IMR-90 (cell line): ENCODE results near the gene PLSCR3. TPM values are rescaled to one million over a fixed set of nuclear protein-coding genes. Genes with fewer than 3 reads are reported as not detected.
A peak's percentile ranks its signal among the peaks of the same experiment; 100 is the strongest.

Source experiments
- ATAC-seq: fragments of 200-7000 bp; cut with Tn5 transposase; 2 replicates; pipeline ENCODE4 v1.9.1; 2020; ENCODE audit warnings: low read depth, mild to moderate bottlenecking, moderate library complexity
- BruUV-seq: library from RNA; stranded (reverse); fragments of 400-500 nt; replicated peaks from 2 replicates; lab custom pipeline; 2021; lab: Mats Ljungman, UMichigan
- CTCF ChIA-PET: fragments of 300-600 bp; formaldehyde crosslinking; extraction: SDS; loops from one replicate; lab custom pipeline; 2021; ENCODE audit warnings: antibody characterized with exemption; lab: Yijun Ruan, JAX
- POLR2A ChIA-PET: fragments of 300-600 bp; sonication (Branson Sonifier 250); formaldehyde crosslinking; loops from one replicate; lab custom pipeline; 2022; ENCODE audit warnings: antibody characterized with exemption; ENCODE audit not compliant: unreplicated experiment; lab: Charles Lee
- DNase-seq: peaks from one replicate; pipeline ENCODE4 v3.0.0; 2013
- H2AFZ ChIP-seq: replicated peaks from 2 replicates; pipeline ENCODE3; 2013; ENCODE audit warnings: low read length, mild to moderate bottlenecking; ENCODE audit not compliant: poor library complexity
- H2AK5ac ChIP-seq: 2 replicates; pipeline ENCODE4 v1.6.1; 2013; ENCODE audit warnings: low read depth, low read length, inconsistent platforms
- H2AK9ac ChIP-seq: replicated peaks from 2 replicates; pipeline ENCODE3; 2013; ENCODE audit warnings: mild to moderate bottlenecking, low read depth, low read length, moderate library complexity; ENCODE audit not compliant: poor library complexity
- H2BK120ac ChIP-seq: 2 replicates; pipeline ENCODE4 v1.6.1; 2013; ENCODE audit warnings: low read depth, low read length, inconsistent platforms
- H2BK15ac ChIP-seq: 3 replicates; pipeline ENCODE4 v1.6.1; 2013; ENCODE audit warnings: low read depth, low read length, inconsistent platforms
- H2BK20ac ChIP-seq: 2 replicates; pipeline ENCODE4 v1.6.1; 2013; ENCODE audit warnings: low read depth, mild to moderate bottlenecking, inconsistent platforms, low read length, moderate library complexity
- H2BK5ac ChIP-seq: 2 replicates; pipeline ENCODE4 v1.6.1; 2013; ENCODE audit warnings: mild to moderate bottlenecking, low read depth, low read length, inconsistent platforms; ENCODE audit not compliant: poor library complexity, severe bottlenecking
- H3K14ac ChIP-seq: replicated peaks from 2 replicates; pipeline ENCODE4 v1.6.1; 2013; ENCODE audit warnings: low read depth, low read length, inconsistent platforms
- H3K18ac ChIP-seq: 2 replicates; pipeline ENCODE4 v1.6.1; 2013; ENCODE audit warnings: low read depth, low read length, control low read depth
- H3K23ac ChIP-seq: 2 replicates; pipeline ENCODE4 v1.6.1; 2013; ENCODE audit warnings: low read depth, low read length, inconsistent platforms
- H3K27ac ChIP-seq: 2 replicates; pipeline ENCODE4 v1.5.1; 2013; ENCODE audit warnings: mild to moderate bottlenecking, control low read depth, low read length; ENCODE audit not compliant: insufficient read depth
- H3K27me3 ChIP-seq: 2 replicates; pipeline ENCODE4 v1.6.1; 2013; ENCODE audit warnings: low read length; ENCODE audit not compliant: control insufficient read depth, insufficient read depth
- H3K36me3 ChIP-seq: 2 replicates; pipeline ENCODE4 v1.6.1; 2013; ENCODE audit warnings: low read length, mixed read lengths; ENCODE audit not compliant: control insufficient read depth, insufficient read depth
- H3K4ac ChIP-seq: 2 replicates; pipeline ENCODE4 v1.6.1; 2013; ENCODE audit warnings: low read depth, low read length, inconsistent platforms
- H3K4me1 ChIP-seq: 2 replicates; pipeline ENCODE4 v1.6.1; 2013; ENCODE audit warnings: low read length, mixed read lengths; ENCODE audit not compliant: control insufficient read depth, insufficient read depth
- H3K4me2 ChIP-seq: 2 replicates; pipeline ENCODE4 v1.6.1; 2013; ENCODE audit warnings: low read depth, mild to moderate bottlenecking, control low read depth, low read length, moderate library complexity
- H3K4me3 ChIP-seq: 2 replicates; pipeline ENCODE4 v1.5.1; 2013; ENCODE audit warnings: low read depth, mild to moderate bottlenecking, control low read depth, low read length, moderate library complexity; ENCODE audit not compliant: insufficient read depth
- H3K56ac ChIP-seq: 2 replicates; pipeline ENCODE4 v1.6.1; 2013; ENCODE audit warnings: low read length, inconsistent platforms; ENCODE audit not compliant: insufficient read depth; ENCODE audit errors: extremely low read depth
- H3K79me1 ChIP-seq, 2 experiments: 2 replicates each; pipeline ENCODE4 v1.6.1; 2013; ENCODE audit warnings: low read length in 2 of 2, inconsistent platforms in 1 of 2, low read depth in 1 of 2
- H3K9ac ChIP-seq: 2 replicates; pipeline ENCODE4 v1.6.1; 2013; ENCODE audit warnings: low read depth, low read length, control low read depth
- H3K9me1 ChIP-seq: 2 replicates; pipeline ENCODE4 v1.6.1; 2013; ENCODE audit warnings: low read length, inconsistent platforms; ENCODE audit not compliant: insufficient read depth
- H3K9me3 ChIP-seq: 2 replicates; pipeline ENCODE4 v1.6.1; 2013; ENCODE audit warnings: low read length; ENCODE audit not compliant: control insufficient read depth, insufficient read depth
- H4K20me1 ChIP-seq: 2 replicates; pipeline ENCODE4 v1.6.1; 2013; ENCODE audit warnings: low read length, inconsistent platforms; ENCODE audit not compliant: insufficient read depth
- H4K5ac ChIP-seq: 2 replicates; pipeline ENCODE4 v1.6.1; 2013; ENCODE audit warnings: mild to moderate bottlenecking, low read depth, low read length, control low read depth
- H4K8ac ChIP-seq, 2 experiments: 2 replicates each; pipeline ENCODE4 v1.6.1; 2013; ENCODE audit warnings: low read depth in 2 of 2, low read length in 2 of 2, control low read depth in 1 of 2, inconsistent platforms in 1 of 2
- H4K91ac ChIP-seq: 2 replicates; pipeline ENCODE4 v1.6.1; 2013; ENCODE audit warnings: low read depth, low read length, inconsistent platforms; ENCODE audit not compliant: insufficient read depth
- CEBPB ChIP-seq: IDR thresholded peaks from 2 replicates; pipeline ENCODE4 v1.6.1; 2012; ENCODE audit warnings: low read depth, low read length, improper control_type of control experiment
- CHD1 ChIP-seq: IDR thresholded peaks from 2 replicates; pipeline ENCODE4 v1.6.1; 2012; ENCODE audit warnings: low read depth, low read length, improper control_type of control experiment
- FOS ChIP-seq: fragments of 150-350 bp; IDR thresholded peaks from 2 replicates; pipeline ENCODE4 v1.6.1; 2016; ENCODE audit warnings: low read depth, low read length
- MAFK ChIP-seq: IDR thresholded peaks from 2 replicates; pipeline ENCODE4 v1.6.1; 2012; ENCODE audit warnings: low read depth, low read length, improper control_type of control experiment
- MAZ ChIP-seq: IDR thresholded peaks from 2 replicates; pipeline ENCODE4 v1.6.1; 2012; ENCODE audit warnings: low read depth, mild to moderate bottlenecking, low read length, improper control_type of control experiment, moderate library complexity, borderline replicate concordance
- MXI1 ChIP-seq: IDR thresholded peaks from 2 replicates; pipeline ENCODE4 v1.6.1; 2012; ENCODE audit warnings: low read depth, mild to moderate bottlenecking, low read length, moderate library complexity, borderline replicate concordance
- NFE2L2 ChIP-seq: fragments of 150-350 bp; IDR thresholded peaks from 2 replicates; pipeline ENCODE4 v1.6.1; 2016; ENCODE audit warnings: low read depth, mild to moderate bottlenecking, low read length
- POLR2A ChIP-seq: IDR thresholded peaks from 2 replicates; pipeline ENCODE4 v1.6.1; 2012; ENCODE audit warnings: mild to moderate bottlenecking, low read depth, low read length
- RCOR1 ChIP-seq: IDR thresholded peaks from 2 replicates; pipeline ENCODE4 v1.6.1; 2012; ENCODE audit warnings: mild to moderate bottlenecking, low read length, improper control_type of control experiment; ENCODE audit not compliant: insufficient replicate concordance
- RFX5 ChIP-seq: IDR thresholded peaks from 2 replicates; pipeline ENCODE4 v1.8.0; 2012; ENCODE audit warnings: low read depth, mild to moderate bottlenecking, low read length, moderate library complexity
- SMC3 ChIP-seq: fragments of 150-350 bp; IDR thresholded peaks from 2 replicates; pipeline ENCODE4 v1.6.1; 2016; ENCODE audit warnings: low read depth, mild to moderate bottlenecking, antibody characterized with exemption, low read length, moderate library complexity
- WGBS, 2 experiments: methylation state at CpG; one replicate each; pipeline versions ENCODE4 v1.1.5 to v1.1.7; 2013; ENCODE audit warnings: missing lambda C conversion rate in 2 of 2; ENCODE audit not compliant: insufficient read length in 1 of 2; ENCODE audit errors: extremely low coverage in 2 of 2; 5-methylcytosine and 5-hydroxymethylcytosine counted together
- dilution Hi-C: fragments of 300-500 bp; cut with HindIII; formaldehyde crosslinking; loops from one replicate; pipeline ENCODE4 v1.14.3; 2018; ENCODE audit warnings: low sequenced_read_pairs; ENCODE audit not compliant: unreplicated experiment
- in situ Hi-C: fragments of 300-500 bp; cut with MboI; formaldehyde crosslinking; loops from 3 replicates; pipeline ENCODE4 v1.14.3; 2019; ENCODE audit warnings: low sequenced_read_pairs, inconsistent platforms, mixed read lengths
- intact Hi-C: fragments of 100-400 bp; cut with micrococcal nuclease; formaldehyde crosslinking; loops from 2 replicates; pipeline ENCODE4 v1.10.0; 2022
- polyA plus RNA-seq, 3 experiments: library from polyadenylated mRNA; depleted of rRNA; stranded (reverse); fragments of >200 nt; gene quantifications; 2 replicates each; pipeline ENCODE4 v1.2.3, GENCODE V29; 2012; ENCODE audit warnings: low replicate concordance in 1 of 3
- total RNA-seq: library from RNA; depleted of rRNA; stranded (reverse); fragments of >200 nt; gene quantifications from 2 replicates; pipeline ENCODE4 v1.2.3, GENCODE V29; 2012
- TF ChIP-seq, protein P1 (sequence below): fragments of 150-350 bp; IDR thresholded peaks from 2 replicates; pipeline ENCODE4 v1.6.1; 2017; ENCODE audit warnings: mild to moderate bottlenecking, antibody characterized with exemption, low read length, low read depth
- TF ChIP-seq, protein P2 (sequence below): fragments of 150-350 bp; IDR thresholded peaks from 2 replicates; pipeline ENCODE4 v1.6.1; 2016; ENCODE audit warnings: low read depth, mild to moderate bottlenecking, low read length, moderate library complexity, borderline replicate concordance

Gene PLSCR3
- total and polyA plus RNA-seq, 2 of the 4 experiments (the other 2 are of a cell fraction): 6.1 to 116 TPM

GRCh38 chr17:7340179-7340578 is 54.1 kb downstream of the PLSCR3 start:
- no peak overlapping the region for H2AK9ac ChIP-seq
- H3K9me1 ChIP-seq: no peaks in the 10 kb centered on the region
- DNase-seq (peak; percentile 16), ATAC-seq (no peak)
- H3K9ac ChIP-seq: no peak overlapping the region
- POLR2A ChIA-PET: no interaction called here
- intact Hi-C loops (no loop called here), dilution Hi-C loops (no loop called here), in situ Hi-C loops (no loop called here)
- no TSS peak for BruUV-seq
- no peak overlapping the region for H2BK20ac ChIP-seq
- H3K4me1 ChIP-seq: no peaks in the 10 kb centered on the region
- no peak overlapping the region for H2BK120ac ChIP-seq
- no peak overlapping the region for H3K4me2 ChIP-seq
- no peak overlapping the region for H3K4ac ChIP-seq
- no peak overlapping the region for H3K14ac ChIP-seq
- H3K27ac ChIP-seq: no peak overlapping the region
- no peak overlapping the region for H4K91ac ChIP-seq
- WGBS, 2 experiments: no CpG with 5 or more reads among the region's 2 CpGs
- no peaks in the 10 kb centered on the region for H3K9me3 ChIP-seq
- no peak overlapping the region for H4K8ac ChIP-seq
- no peaks in the 10 kb centered on the region for H4K20me1 ChIP-seq
- H2AFZ ChIP-seq: no peak overlapping the region
- no peaks in the 10 kb centered on the region for H3K36me3 ChIP-seq
- no peak overlapping the region for H4K5ac ChIP-seq
- H3K4me3 ChIP-seq: no peak overlapping the region
- TF ChIP-seq MAFK (no peak), SMC3 (no peak), CHD1 (no peak), POLR2A (no peak), RFX5 (no peak), RCOR1 (no peak), MXI1 (no peak), CEBPB (no peak), MAZ (no peak), NFE2L2 (no peak), FOS (no peak)
- TF ChIP-seq, protein P1, sequence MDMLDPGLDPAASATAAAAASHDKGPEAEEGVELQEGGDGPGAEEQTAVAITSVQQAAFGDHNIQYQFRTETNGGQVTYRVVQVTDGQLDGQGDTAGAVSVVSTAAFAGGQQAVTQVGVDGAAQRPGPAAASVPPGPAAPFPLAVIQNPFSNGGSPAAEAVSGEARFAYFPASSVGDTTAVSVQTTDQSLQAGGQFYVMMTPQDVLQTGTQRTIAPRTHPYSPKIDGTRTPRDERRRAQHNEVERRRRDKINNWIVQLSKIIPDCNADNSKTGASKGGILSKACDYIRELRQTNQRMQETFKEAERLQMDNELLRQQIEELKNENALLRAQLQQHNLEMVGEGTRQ: no peak
- TF ChIP-seq, protein P2, sequence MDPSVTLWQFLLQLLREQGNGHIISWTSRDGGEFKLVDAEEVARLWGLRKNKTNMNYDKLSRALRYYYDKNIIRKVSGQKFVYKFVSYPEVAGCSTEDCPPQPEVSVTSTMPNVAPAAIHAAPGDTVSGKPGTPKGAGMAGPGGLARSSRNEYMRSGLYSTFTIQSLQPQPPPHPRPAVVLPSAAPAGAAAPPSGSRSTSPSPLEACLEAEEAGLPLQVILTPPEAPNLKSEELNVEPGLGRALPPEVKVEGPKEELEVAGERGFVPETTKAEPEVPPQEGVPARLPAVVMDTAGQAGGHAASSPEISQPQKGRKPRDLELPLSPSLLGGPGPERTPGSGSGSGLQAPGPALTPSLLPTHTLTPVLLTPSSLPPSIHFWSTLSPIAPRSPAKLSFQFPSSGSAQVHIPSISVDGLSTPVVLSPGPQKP: no peak
- no peak overlapping the region for H3K18ac ChIP-seq
- no peak overlapping the region for H3K23ac ChIP-seq
- no peak overlapping the region for H2AK5ac ChIP-seq
- no peaks in the 10 kb centered on the region for H3K79me1 ChIP-seq
- no peak overlapping the region for H3K56ac ChIP-seq
- H3K27me3 ChIP-seq: peaks cover 25% of the 10 kb centered on the region
- no peak overlapping the region for H2BK5ac ChIP-seq
- CTCF ChIA-PET: interaction anchor here (0.6 kb wide), 1 partner anchor 9 kb away, joined by 3 read pairs; no protein-coding TSS in a partner anchor
- H2BK15ac ChIP-seq: no peak overlapping the region
